SK-N-MC (cell line): ENCODE results near the gene SAPCD2.

ENCODE experiments used
- EZH2 ChIP-seq: fragments of 200-600 bp; sonication (generic); IDR thresholded peaks from one replicate; pipeline ENCODE4 v1.6.1; 2017; ENCODE audit warnings: antibody characterized with exemption
- FOXP2 ChIP-seq: optimal IDR thresholded peaks from 2 replicates; pipeline ENCODE3; 2011; ENCODE audit warnings: mild to moderate bottlenecking, moderate library complexity; ENCODE audit not compliant: insufficient read depth; ENCODE audit errors: extremely low read length, control extremely low read depth
- POLR2AphosphoS5 ChIP-seq: IDR thresholded peaks from 2 replicates; pipeline ENCODE4 v1.6.1; 2012; ENCODE audit warnings: mild to moderate bottlenecking, low read depth, low read length, borderline replicate concordance

- TF ChIP-seq EZH2, result no peak
- no peak for TF ChIP-seq POLR2AphosphoS5
- TF ChIP-seq FOXP2, result no peak
These were observed 44.0 kb downstream of the SAPCD2 start for GRCh38 chr9:137026384-137026783.
